Measurements from ENCODE around the gene BTBD17. TPM values are rescaled to one million over a fixed set of nuclear protein-coding genes. Genes with fewer than 3 reads are reported as not detected.

Gene BTBD17
- total RNA-seq, 2 donors from 2014 or later: 0.18 TPM; not detected in 1

GRCh38 chr17:74393346-74393942 lies 31.8 kb upstream of the BTBD17 start:
- no peak for TF ChIP-seq CTCF (conservative IDR thresholded peaks at IDR 0.05)
- Histone ChIP-seq H3K36me3 (ENCODE audit: control insufficient read depth, insufficient read depth, low read length) (no peaks in the 10 kb centered on the region), H3K27me3 (ENCODE audit: control insufficient read depth, insufficient read depth, low read length, poor library complexity, severe bottlenecking) (no peaks in the 10 kb centered on the region), H3K4me3 (ENCODE audit: low read length) (no peak overlapping the region), H3K27ac (ENCODE audit: low read depth, low read length) (no peak overlapping the region), H3K4me1 (ENCODE audit: control insufficient read depth, insufficient read depth, low read length) (no peaks in the 10 kb centered on the region), H3K9ac (ENCODE audit: extremely low read depth, low read length, poor library complexity, severe bottlenecking) (no peak overlapping the region), H3K9me3 (ENCODE audit: control insufficient read depth, low read length) (no peaks in the 10 kb centered on the region)
- H3K27me3 Mint-ChIP-seq (ENCODE audit: insufficient read depth): peaks cover 16% of the 10 kb centered on the region
- H3K4me1 Mint-ChIP-seq: peaks cover 10% of the 10 kb centered on the region
- no peak overlapping the region for H3K27ac Mint-ChIP-seq
- no peak overlapping the region for H3K4me3 Mint-ChIP-seq
- H3K36me3 Mint-ChIP-seq (ENCODE audit: low read depth): no peaks in the 10 kb centered on the region
- 89 to 91% methylated on average over 5 to 6 of the region's 6 CpGs for WGBS, 2 experiments (ENCODE audit: insufficient coverage in 1 of 2, insufficient read length in 1 of 2)
- no peak for DNase-seq
- H3K9me3 Mint-ChIP-seq: no peaks in the 10 kb centered on the region

DNA sequence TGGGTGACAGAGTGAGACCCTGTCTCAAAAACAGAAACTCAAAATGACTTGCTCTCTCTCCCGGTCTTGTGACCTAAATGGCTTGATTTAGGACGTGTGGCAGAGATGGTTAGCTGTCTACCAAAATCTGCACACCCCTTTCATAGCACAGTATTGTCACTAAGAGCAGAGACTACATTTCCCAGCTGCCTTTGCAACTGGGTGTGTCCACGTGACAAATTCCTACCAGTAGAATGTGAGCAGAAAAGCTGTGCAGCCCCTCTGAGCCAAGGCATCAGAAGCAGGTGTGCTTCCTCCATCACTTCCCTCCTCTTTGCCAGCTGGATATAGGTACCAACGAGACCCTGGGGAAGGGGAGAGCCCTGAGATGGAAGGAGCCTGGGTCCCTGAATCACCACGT lies 31.2 kb upstream of the BTBD17 start:
- no peak overlapping the region for H3K27ac ChIP-seq (ENCODE audit: low read depth, low read length)
- 68 to 73% methylated on average over 3 to 5 of the region's 5 CpGs for WGBS, 2 experiments (ENCODE audit: insufficient coverage in 1 of 2, insufficient read length in 1 of 2)
- H3K9ac ChIP-seq (ENCODE audit: extremely low read depth, low read length, poor library complexity, severe bottlenecking): no peak overlapping the region
- no peaks in the 10 kb centered on the region for H3K4me1 ChIP-seq (ENCODE audit: control insufficient read depth, insufficient read depth, low read length)
- Mint-ChIP-seq H3K27ac (no peak overlapping the region), H3K36me3 (ENCODE audit: low read depth) (no peaks in the 10 kb centered on the region), H3K27me3 (ENCODE audit: insufficient read depth) (peaks cover 16% of the 10 kb centered on the region), H3K9me3 (no peaks in the 10 kb centered on the region), H3K4me3 (no peak overlapping the region), H3K4me1 (peaks cover 10% of the 10 kb centered on the region)
- no peak for TF ChIP-seq CTCF (conservative IDR thresholded peaks at IDR 0.05)
- H3K27me3 ChIP-seq (ENCODE audit: control insufficient read depth, insufficient read depth, low read length, poor library complexity, severe bottlenecking): no peaks in the 10 kb centered on the region
- H3K36me3 ChIP-seq (ENCODE audit: control insufficient read depth, insufficient read depth, low read length): no peaks in the 10 kb centered on the region
- H3K4me3 ChIP-seq (ENCODE audit: low read length): no peak overlapping the region
- peak; percentile 75 for DNase-seq
- no peaks in the 10 kb centered on the region for H3K9me3 ChIP-seq (ENCODE audit: control insufficient read depth, low read length)

DNA sequence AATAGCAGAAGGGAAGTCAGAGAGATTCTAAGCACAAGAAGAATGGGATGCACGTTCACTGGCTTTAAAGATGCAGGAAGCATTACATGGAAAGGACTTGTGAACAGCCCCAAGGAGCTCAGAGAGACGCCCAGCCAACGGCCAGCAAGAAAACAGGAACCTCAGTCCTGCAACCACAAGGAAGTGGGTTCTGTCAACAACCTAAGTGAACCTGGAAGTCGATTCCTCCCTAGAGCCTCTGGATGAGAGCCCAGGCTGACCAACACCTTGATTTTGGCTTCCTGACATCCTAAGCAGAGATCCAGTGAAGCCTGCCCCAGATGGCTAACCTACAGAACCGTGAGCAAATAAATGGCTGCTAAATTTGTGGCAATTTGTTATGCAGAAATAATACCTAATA lies 30.1 kb upstream of the BTBD17 start:
- TF ChIP-seq CTCF (conservative IDR thresholded peaks at IDR 0.05): no peak
- Mint-ChIP-seq H3K36me3 (ENCODE audit: low read depth) (no peaks in the 10 kb centered on the region), H3K27ac (no peak overlapping the region), H3K9me3 (no peaks in the 10 kb centered on the region), H3K4me1 (peaks cover 21% of the 10 kb centered on the region), H3K27me3 (ENCODE audit: insufficient read depth) (peaks cover 16% of the 10 kb centered on the region), H3K4me3 (no peak overlapping the region)
- Histone ChIP-seq H3K9ac (ENCODE audit: extremely low read depth, low read length, poor library complexity, severe bottlenecking) (no peak overlapping the region), H3K27me3 (ENCODE audit: control insufficient read depth, insufficient read depth, low read length, poor library complexity, severe bottlenecking) (no peaks in the 10 kb centered on the region), H3K27ac (ENCODE audit: low read depth, low read length) (no peak overlapping the region), H3K36me3 (ENCODE audit: control insufficient read depth, insufficient read depth, low read length) (no peaks in the 10 kb centered on the region), H3K9me3 (ENCODE audit: control insufficient read depth, low read length) (no peaks in the 10 kb centered on the region), H3K4me3 (ENCODE audit: low read length) (no peak overlapping the region), H3K4me1 (ENCODE audit: control insufficient read depth, insufficient read depth, low read length) (no peaks in the 10 kb centered on the region)
- no peak for DNase-seq
- 94 to 96% methylated on average over 5 of the region's 5 CpGs for WGBS, 2 experiments (ENCODE audit: insufficient coverage in 1 of 2, insufficient read length in 1 of 2)

Data from endodermal cell (in vitro differentiated cells).